HG03159 (cell line): Measurements from ENCODE around the gene MICB.
A peak's percentile ranks its signal among the peaks of the same experiment; 100 is the strongest.

Experiments
- ATAC-seq: cut with Tn5 transposase; IDR thresholded peaks from one replicate; pipeline ENCODE4 v1.9.1; 2021; ENCODE audit warnings: mild to moderate bottlenecking, moderate library complexity; ENCODE audit not compliant: unreplicated experiment

MICB gene

GRCh38 chr6:31559606-31559957 is 61.6 kb downstream of the MICB start:
- no peak for ATAC-seq

DNA sequence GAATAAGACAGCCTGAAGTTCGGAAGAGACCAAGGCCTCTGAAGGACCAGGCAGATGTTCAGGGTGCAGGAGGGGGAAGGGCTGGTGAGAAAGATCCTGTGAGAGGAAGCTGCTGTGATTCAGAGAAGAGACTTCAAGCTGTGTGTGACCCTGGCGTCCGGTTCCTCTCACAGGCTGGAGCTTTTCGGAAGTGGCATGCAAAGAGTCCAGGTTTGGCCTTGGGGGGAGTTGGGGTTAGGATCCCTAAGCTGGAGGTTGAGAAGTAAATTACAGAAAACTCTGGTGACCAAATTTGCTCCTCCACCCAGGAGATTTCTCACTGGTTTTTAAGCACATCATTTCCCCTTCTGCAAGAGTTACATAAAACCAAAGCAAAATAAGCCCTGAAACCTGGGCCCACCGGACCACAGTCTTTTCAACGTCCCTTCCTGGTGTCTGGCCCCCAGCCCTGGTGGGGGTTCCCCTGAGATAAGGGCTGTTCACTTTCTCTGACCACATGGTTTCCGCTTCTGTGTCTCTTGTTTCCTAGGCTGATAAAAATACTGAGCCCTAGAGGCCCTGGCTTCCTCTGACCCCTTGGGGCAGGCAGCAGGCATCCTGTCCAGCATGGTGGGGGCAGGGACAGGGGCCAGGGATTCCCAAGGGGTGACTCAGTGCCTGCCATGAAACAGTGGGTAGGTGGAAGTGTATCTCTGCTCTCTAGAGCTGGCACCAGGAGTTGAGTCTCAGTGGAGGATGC is 62.2 kb downstream of the MICB start:
- peak; percentile 67 for ATAC-seq

GRCh38 chr6:31560697-31561058 is 62.7 kb downstream of the MICB start:
- ATAC-seq: no peak
